ENCODE results near the gene INPP5K. TPM values are rescaled to one million over a fixed set of nuclear protein-coding genes. Genes with fewer than 3 reads are reported as not detected.

The INPP5K gene
- total RNA-seq, 4 donors from 2014 or later, result 102 to 196 (median 114) TPM

GRCh38 chr17:1555651-1556471, 39.4 kb upstream of the INPP5K start:
- no peak overlapping the region for H3K4me3 ChIP-seq
- H3K27me3 ChIP-seq, result no peaks in the 10 kb centered on the region
- H3K27ac ChIP-seq, result no peak overlapping the region
- peak in 1 of 2 donors; percentile 33 for DNase-seq
- in situ Hi-C loops (cut with MboI; ENCODE audit: low sequenced_read_pairs in 4 of 4) (no loop called here), intact Hi-C loops (cut with DNase I; ENCODE audit: low total_unique reads) (no loop called here)
- ATAC-seq, result no peak
- peaks cover 4 to 13% of the 10 kb centered on the region in 2 donors for H3K4me1 ChIP-seq
- TF ChIP-seq CTCF (IDR thresholded peaks at IDR 0.05 in 4 of 5, conservative IDR thresholded peaks at IDR 0.05 in 1 of 5) (no peak), POLR2A (IDR thresholded peaks at IDR 0.05) (no peak)
- no peaks in the 10 kb centered on the region for H3K9me3 ChIP-seq
- H3K36me3 ChIP-seq, result peaks cover 0 to 25% of the 10 kb centered on the region in 2 donors

GRCh38 chr17:1554751-1555540, 38.5 kb upstream of the INPP5K start:
- DNase-seq (no peak), ATAC-seq (no peak)
- no peak overlapping the region for H3K27ac ChIP-seq
- H3K36me3 ChIP-seq, result peaks cover 0 to 34% of the 10 kb centered on the region in 2 donors
- intact Hi-C loops (cut with DNase I; ENCODE audit: low total_unique reads), result no loop called here
- peaks cover 0 to 4% of the 10 kb centered on the region in 2 donors for H3K4me1 ChIP-seq
- no peak overlapping the region for H3K4me3 ChIP-seq
- TF ChIP-seq CTCF (IDR thresholded peaks at IDR 0.05 in 4 of 5, conservative IDR thresholded peaks at IDR 0.05 in 1 of 5) (no peak), POLR2A (IDR thresholded peaks at IDR 0.05) (no peak)
- no peaks in the 10 kb centered on the region for H3K27me3 ChIP-seq
- no peaks in the 10 kb centered on the region for H3K9me3 ChIP-seq
- in situ Hi-C loops (cut with MboI; ENCODE audit: low sequenced_read_pairs in 4 of 4), result no loop called here

- intact Hi-C loops (cut with DNase I; ENCODE audit: low total_unique reads), result no loop called here
- H3K36me3 ChIP-seq, result peaks cover 0 to 42% of the 10 kb centered on the region in 2 donors
- H3K9me3 ChIP-seq, result no peaks in the 10 kb centered on the region
- TF ChIP-seq POLR2A (IDR thresholded peaks at IDR 0.05), result no peak
- no peak for TF ChIP-seq CTCF (IDR thresholded peaks at IDR 0.05 in 4 of 5, conservative IDR thresholded peaks at IDR 0.05 in 1 of 5)
- ATAC-seq (no peak), DNase-seq (no peak)
- H3K4me1 ChIP-seq, result no peaks in the 10 kb centered on the region
- in situ Hi-C loops (cut with MboI; ENCODE audit: low sequenced_read_pairs in 4 of 4), result no loop called here
- no peaks in the 10 kb centered on the region for H3K27me3 ChIP-seq
- no peak overlapping the region for H3K4me3 ChIP-seq
- no peak overlapping the region for H3K27ac ChIP-seq
Observed at GRCh38 chr17:1553354-1554266, 37.2 kb upstream of the INPP5K start.

GRCh38 chr17:1552932-1553331, 36.5 kb upstream of the INPP5K start:
- H3K4me1 ChIP-seq, result no peaks in the 10 kb centered on the region
- no peaks in the 10 kb centered on the region for H3K27me3 ChIP-seq
- ATAC-seq (no peak), DNase-seq (no peak)
- no peak for TF ChIP-seq POLR2A (IDR thresholded peaks at IDR 0.05)
- intact Hi-C loops (cut with DNase I; ENCODE audit: low total_unique reads) (no loop called here), in situ Hi-C loops (cut with MboI; ENCODE audit: low sequenced_read_pairs in 4 of 4) (no loop called here)
- no peak overlapping the region for H3K4me3 ChIP-seq
- H3K27ac ChIP-seq, result no peak overlapping the region
- H3K36me3 ChIP-seq, result peaks cover 0 to 49% of the 10 kb centered on the region in 2 donors
- no peaks in the 10 kb centered on the region for H3K9me3 ChIP-seq
